ENCODE measurements around the gene PLCB1.
"Not testable (repeated sequence)": the region's sequence is repeated elsewhere in the genome, so short reads cannot be mapped to it uniquely, and the experiment has no call there.

Gene PLCB1

GRCh38 chr20:8131598-8132483 is at the start of gene PLCB1:
TSS of gene PLCB1 (plus strand) at chr20:8132266. CDS start at chr20:8132652, 386 bp downstream.
- peak; percentile 34 for DNase-seq (ENCODE audit: low read depth)

GRCh38 chr20:8082989-8083388 is 49.1 kb upstream of the PLCB1 start:
- DNase-seq (ENCODE audit: low read depth), result no peak

GRCh38 chr20:8089668-8090067 is 42.4 kb upstream of the PLCB1 start:
- DNase-seq (ENCODE audit: low read depth), result no peak

GRCh38 chr20:8094415-8094818 is 37.6 kb upstream of the PLCB1 start:
- DNase-seq (ENCODE audit: low read depth), result no peak

GRCh38 chr20:8094850-8095249 is 37.2 kb upstream of the PLCB1 start:
- no peak for DNase-seq (ENCODE audit: low read depth)

- no peak for DNase-seq (ENCODE audit: low read depth)
Observed at GRCh38 chr20:8095648-8096572, 36.2 kb upstream of the PLCB1 start.

GRCh38 chr20:8097307-8097706 is 34.8 kb upstream of the PLCB1 start:
- no peak for DNase-seq (ENCODE audit: low read depth)

- DNase-seq (ENCODE audit: low read depth), result no peak
Observed at GRCh38 chr20:8104252-8104651, 27.8 kb upstream of the PLCB1 start.

- DNase-seq (ENCODE audit: low read depth), result not testable (repeated sequence)
Observed at GRCh38 chr20:8114612-8115011, 17.5 kb upstream of the PLCB1 start.

- DNase-seq (ENCODE audit: low read depth), result no peak
Observed at GRCh38 chr20:8115436-8115835, 16.6 kb upstream of the PLCB1 start.

- DNase-seq (ENCODE audit: low read depth), result no peak
Observed at GRCh38 chr20:8116067-8116811, 15.8 kb upstream of the PLCB1 start.

- DNase-seq (ENCODE audit: low read depth), result no peak
Observed at GRCh38 chr20:8117636-8118035, 14.4 kb upstream of the PLCB1 start.

GRCh38 chr20:8118039-8118438 is 14.0 kb upstream of the PLCB1 start:
- no peak for DNase-seq (ENCODE audit: low read depth)

- DNase-seq (ENCODE audit: low read depth), result no peak
Observed at GRCh38 chr20:8118760-8119159, 13.3 kb upstream of the PLCB1 start.

GRCh38 chr20:8121666-8122065 is 10.4 kb upstream of the PLCB1 start:
- no peak for DNase-seq (ENCODE audit: low read depth)

- DNase-seq (ENCODE audit: low read depth), result no peak
Observed at GRCh38 chr20:8124639-8125038, 7.4 kb upstream of the PLCB1 start.

GRCh38 chr20:8126181-8126580 is 5.9 kb upstream of the PLCB1 start:
- no peak for DNase-seq (ENCODE audit: low read depth)

GRCh38 chr20:8126841-8127378 is 5.2 kb upstream of the PLCB1 start:
- DNase-seq (ENCODE audit: low read depth), result no peak

- no peak for DNase-seq (ENCODE audit: low read depth)
Observed at GRCh38 chr20:8127553-8128255, 4.4 kb upstream of the PLCB1 start.

GRCh38 chr20:8128291-8129060 is 3.6 kb upstream of the PLCB1 start:
- DNase-seq (ENCODE audit: low read depth), result no peak

All from stimulated activated CD8-positive, alpha-beta memory T cell treated with anti-CD3 and anti-CD28 coated beads, Interleukin-15, amount 100 ng/mL, for 24 hours (primary cell).